T-helper 2 cell treated with Interferon-gamma antibody and Interleukin-4, amounts not matched to agents 100 ng/mL and 5 ng/mL, for 36 hours (primary cell): ENCODE data around the gene PPIL6. TPM values are rescaled to one million over a fixed set of nuclear protein-coding genes. Genes with fewer than 3 reads are reported as not detected.
"Not testable (repeated sequence)": the region's sequence is repeated elsewhere in the genome, so short reads cannot be mapped to it uniquely, and the experiment has no call there.

Experiments used
- intact Hi-C: fragments of 100-400 bp; cut with micrococcal nuclease; formaldehyde crosslinking; loops from one replicate; pipeline ENCODE4 v1.15.1; 2023
- total RNA-seq: library from RNA; stranded (reverse); gene quantifications from 2 replicates; pipeline ENCODE4 v1.2.3, GENCODE V29; 2022

Gene PPIL6
- total RNA-seq, 1 donor from 2014 or later, result 0.09 TPM

DNA sequence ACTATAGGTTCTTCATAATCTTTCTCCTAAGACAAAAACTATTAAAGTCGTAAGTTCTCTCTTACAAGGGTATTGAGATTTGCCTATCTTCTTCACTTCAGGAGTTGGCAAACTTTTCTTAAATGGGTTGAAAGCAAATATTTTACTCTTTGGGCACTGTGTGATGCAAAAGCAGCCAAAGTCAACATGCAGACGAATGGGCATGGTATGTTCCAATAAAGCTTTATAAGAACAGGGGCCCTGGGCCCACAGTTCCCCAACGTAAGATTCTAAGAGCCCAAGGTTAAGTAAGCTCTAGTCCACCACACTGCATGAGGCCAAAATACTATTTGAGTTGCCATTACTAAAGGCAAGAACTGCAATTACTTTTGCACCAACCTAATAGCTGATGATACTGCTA is 69.6 kb downstream of the PPIL6 start:
- intact Hi-C loops, result no loop called here

DNA sequence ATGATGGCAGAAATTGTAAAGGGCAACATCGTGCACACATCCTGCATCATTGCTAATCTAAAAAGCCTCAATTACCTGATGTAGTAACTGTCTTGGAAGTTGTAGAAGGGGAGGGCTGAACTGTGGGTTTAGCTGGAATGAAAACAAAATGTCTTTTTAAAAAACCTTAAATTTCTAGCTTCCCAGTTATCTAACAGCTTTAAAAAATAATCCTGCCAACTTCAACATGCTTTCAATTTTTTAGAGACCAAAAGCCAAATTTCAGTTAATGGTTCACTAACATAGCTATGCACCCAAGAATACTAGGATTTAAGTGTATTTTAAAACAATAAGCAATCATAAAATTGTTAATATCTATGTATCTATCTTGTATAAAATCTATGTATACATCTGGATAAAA is 70.1 kb downstream of the PPIL6 start:
- intact Hi-C loops, result no loop called here

GRCh38 chr6:109369728-109370127 is 70.7 kb downstream of the PPIL6 start:
- intact Hi-C loops, result no loop called here

- intact Hi-C loops, result not testable (repeated sequence)
Observed at GRCh38 chr6:109364382-109365078, 75.9 kb downstream of the PPIL6 start.

- intact Hi-C loops, result no loop called here
Observed at GRCh38 chr6:109363753-109364152, 76.7 kb downstream of the PPIL6 start.

DNA sequence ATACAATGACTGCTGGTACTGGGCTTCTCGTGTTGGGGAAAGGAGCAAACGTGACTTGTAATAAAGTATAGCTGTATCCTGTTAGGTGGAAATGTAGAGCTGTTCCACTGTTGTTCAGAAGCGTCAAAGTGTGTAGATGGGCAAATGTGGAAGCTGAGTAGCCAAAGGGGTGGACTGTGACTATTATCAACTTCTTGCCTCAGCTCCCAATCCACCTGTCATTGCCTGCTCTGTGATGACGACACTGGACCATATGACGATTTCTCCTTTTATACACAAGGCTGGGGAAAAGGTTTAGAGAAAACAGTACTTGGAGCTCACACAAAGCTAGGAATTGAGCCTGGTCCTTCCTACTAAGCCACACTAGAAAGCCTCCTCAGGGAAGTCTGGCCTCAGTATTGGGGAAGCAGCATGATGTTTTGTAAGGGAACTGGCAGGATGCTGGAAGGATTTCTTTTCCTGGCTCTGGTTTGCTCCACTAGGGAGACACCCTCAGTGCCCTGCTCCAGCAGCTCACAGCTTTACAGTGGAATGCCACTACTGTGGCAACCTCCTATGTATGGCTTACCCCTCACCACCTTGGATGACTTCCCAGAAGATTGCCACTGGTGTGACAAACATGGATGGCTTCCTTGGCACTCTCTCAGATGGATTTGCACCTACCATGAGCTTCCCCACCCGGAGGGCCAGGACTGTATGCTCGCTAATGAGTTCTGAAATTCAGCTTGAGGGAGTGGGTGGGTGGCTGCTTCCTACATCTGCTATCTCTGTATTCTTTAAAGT is 78.1 kb downstream of the PPIL6 start:
- intact Hi-C loops, result no loop called here

DNA sequence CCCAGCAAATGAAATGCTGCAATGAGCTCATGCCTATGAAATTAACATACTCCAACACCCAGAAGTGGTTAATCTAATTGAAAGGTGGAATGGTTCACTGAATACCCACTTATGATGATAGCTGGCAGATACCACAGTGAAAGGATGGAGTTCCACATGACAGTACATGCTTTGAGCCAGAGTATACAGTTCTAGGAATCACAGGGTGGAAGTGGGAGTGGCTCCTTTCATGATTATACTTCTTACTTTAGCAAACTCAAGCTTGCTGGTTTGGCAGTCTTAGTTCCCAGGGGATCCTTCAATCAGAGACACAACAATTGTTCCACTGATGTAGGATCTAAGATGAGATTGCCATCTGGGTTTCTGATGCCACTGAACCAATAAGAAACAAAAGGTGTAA is 79.6 kb downstream of the PPIL6 start:
- intact Hi-C loops, result no loop called here

DNA sequence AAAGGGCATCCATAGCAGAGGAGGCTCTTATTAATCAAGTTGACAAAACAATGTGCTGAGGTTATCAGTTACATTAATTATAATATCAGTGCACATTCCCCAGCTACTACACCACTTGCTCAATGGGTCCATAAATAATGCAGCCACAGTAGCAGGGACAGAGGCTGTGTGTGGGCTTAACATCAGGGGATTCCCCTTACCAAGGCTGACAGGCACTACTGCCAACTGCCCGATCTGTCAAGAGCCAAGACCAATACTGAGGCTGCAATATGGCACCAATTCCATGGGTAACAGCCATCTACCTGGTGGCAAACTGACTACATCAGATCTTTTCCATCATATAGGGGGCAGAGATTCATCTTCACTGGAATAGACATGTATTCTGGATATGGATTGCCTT is 80.1 kb downstream of the PPIL6 start:
- intact Hi-C loops, result no loop called here

DNA sequence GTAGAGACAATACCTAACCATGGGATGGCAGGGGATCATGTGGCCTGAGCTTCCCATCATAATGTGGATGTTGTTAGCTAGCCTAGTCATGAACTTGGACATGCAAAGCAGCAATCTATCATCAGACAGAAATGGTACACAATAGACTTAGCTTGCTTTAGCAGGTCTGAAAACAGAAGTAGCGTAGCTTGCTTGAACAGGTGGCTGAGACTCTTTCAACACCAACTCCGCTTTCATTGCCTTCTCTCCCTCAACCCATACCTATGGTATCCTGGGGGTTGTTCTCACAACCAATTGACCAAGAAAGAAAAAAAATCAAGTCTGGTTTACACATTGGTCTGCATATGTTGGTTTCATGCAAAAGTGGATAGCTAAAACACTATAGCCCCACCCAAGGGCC is 81.2 kb downstream of the PPIL6 start:
- intact Hi-C loops, result no loop called here

- intact Hi-C loops, result no loop called here
Observed at GRCh38 chr6:109358204-109358603, 82.2 kb downstream of the PPIL6 start.

DNA sequence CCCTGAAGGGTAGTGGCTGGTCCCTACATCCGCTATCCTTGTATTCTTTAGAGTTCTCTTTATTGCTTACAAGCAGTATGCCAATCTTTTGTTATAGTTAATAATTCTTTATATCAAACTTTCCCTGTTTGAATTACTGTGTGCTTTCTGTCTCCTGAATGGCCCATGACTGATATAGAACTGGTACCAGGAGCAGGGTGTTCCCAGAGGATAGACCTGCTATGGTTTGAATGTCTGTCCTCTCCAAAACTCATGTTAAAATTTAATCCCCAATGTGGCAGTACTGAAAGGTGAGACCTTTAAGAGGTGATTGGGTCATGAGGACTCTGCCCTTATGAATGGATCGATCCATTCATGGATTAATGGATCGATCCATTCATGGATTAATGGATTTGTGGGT is 84.2 kb downstream of the PPIL6 start:
- intact Hi-C loops, result no loop called here

GRCh38 chr6:109351231-109352130 is 88.9 kb downstream of the PPIL6 start:
- intact Hi-C loops, result no loop called here

- intact Hi-C loops, result no loop called here
Observed at GRCh38 chr6:109349419-109349987, 90.9 kb downstream of the PPIL6 start.

DNA sequence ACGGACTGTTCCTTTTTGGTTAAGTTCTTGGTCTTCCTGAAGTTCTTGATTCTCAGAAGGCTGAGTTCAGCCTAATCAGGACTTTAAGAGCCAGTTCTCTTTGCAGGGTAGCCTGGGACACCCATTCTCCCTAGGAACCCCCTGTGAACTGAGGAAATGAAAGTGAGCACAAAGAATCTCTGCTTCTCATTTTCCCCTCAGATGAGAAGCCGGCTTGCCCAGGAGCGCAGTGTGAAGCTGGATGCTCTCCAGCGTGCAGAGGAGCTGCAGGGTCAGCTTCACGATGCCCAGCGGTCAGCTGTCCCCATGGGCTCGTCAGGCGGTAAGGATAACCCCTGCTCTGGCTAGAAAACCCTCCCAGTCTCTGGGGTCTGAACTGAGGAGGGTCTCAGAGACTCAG is 92.2 kb downstream of the PPIL6 start:
- intact Hi-C loops, result no loop called here

DNA sequence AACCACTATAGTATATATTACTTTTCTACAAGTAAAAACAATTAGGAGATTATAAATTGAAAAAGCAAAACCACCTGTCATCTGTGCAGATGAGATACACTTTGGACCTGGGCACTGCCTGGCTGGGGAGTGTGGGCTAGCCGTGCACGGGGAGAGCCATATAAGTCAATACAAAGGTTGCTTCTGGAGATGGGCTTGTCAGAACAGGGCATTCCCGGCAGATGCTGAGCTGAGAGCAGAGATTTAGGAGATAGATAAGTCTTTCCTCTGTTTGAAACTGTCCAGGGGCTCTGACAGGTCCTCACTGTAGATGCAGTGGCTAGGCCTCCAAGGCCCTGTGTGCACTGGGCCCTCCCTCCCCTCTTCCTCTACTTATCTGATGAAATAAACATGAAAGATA is 92.6 kb downstream of the PPIL6 start:
- intact Hi-C loops, result no loop called here

GRCh38 chr6:109345986-109346385 is 94.4 kb downstream of the PPIL6 start:
- intact Hi-C loops, result no loop called here

GRCh38 chr6:109344226-109344625 is 96.2 kb downstream of the PPIL6 start:
- intact Hi-C loops, result no loop called here

- intact Hi-C loops, result no loop called here
Observed at GRCh38 chr6:109343518-109343917, 96.9 kb downstream of the PPIL6 start.

DNA sequence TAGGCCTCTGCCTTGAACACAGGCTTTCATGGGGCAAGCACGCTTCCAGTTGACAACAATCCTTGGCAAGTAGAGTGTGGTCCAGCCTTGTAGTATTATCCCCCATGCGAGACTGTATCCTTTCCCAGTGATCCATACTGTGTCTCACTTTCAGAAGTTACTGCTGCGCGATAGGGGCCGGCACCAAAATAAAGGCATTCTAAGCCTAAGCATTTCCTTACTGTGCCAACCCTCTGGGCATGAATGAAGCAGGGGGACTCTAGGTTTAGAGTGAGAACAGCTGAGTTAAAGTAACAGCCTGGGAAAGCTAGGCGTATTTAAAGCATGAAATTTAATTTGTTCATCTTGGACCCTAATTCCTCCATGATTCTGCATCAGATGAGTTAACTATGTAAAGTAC is 97.5 kb downstream of the PPIL6 start:
- intact Hi-C loops, result no loop called here

- intact Hi-C loops, result no loop called here
Observed at GRCh38 chr6:109342506-109342905, 97.9 kb downstream of the PPIL6 start.

DNA sequence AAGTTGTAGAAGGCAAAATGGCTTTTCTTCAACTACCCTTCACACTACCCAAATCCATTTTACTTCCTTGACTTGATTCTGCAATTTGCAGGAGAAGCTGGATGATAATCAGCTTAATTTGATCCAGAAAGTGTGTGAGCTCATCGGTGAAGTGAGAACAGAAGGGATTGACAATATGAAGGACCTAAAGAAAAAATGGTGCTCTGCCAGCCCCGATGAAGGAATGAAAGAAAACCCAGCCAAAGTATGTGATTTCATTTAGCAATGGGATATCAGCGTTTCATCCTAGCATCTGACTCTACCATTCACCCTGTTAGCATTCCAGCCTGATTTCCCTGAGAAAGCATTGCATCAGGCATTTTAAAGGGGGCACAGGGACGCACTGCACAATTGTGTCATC is 99.6 kb downstream of the PPIL6 start:
- intact Hi-C loops, result no loop called here
